HCT116 (cell line): ENCODE measurements around the gene KPNA3.

ENCODE experiments used
- CTCF ChIP-seq, 3 experiments: fragments of 200-600 bp in 1 of 3; sonication (generic) in 1 of 3; IDR thresholded peaks in 2 of 3; conservative IDR thresholded peaks in 1 of 3; 2 replicates each; pipeline ENCODE4 v1.5.1; 2012 to 2017; ENCODE audit warnings: low read depth in 2 of 3, low read length in 2 of 3, antibody characterized with exemption in 1 of 3, borderline replicate concordance in 1 of 3, control low read depth in 1 of 3, mild to moderate bottlenecking in 1 of 3, mixed read lengths in 1 of 3, mixed run types in 1 of 3, moderate library complexity in 1 of 3; ENCODE audit not compliant: insufficient read depth in 1 of 3
- EZH2 ChIP-seq: fragments of 200-600 bp; sonication (generic); IDR thresholded peaks from 2 replicates; pipeline ENCODE4 v1.6.1; 2017; ENCODE audit warnings: antibody characterized with exemption, mixed run types
- EZH2phosphoT487 ChIP-seq: fragments of 200-600 bp; IDR thresholded peaks from 2 replicates; pipeline ENCODE4 v1.6.1; 2018; ENCODE audit warnings: antibody characterized with exemption, borderline replicate concordance
- POLR2A ChIP-seq: IDR thresholded peaks from 2 replicates; pipeline ENCODE4 v1.7.0; 2011; ENCODE audit warnings: borderline replicate concordance; ENCODE audit not compliant: insufficient read depth, insufficient read length; ENCODE audit errors: extremely low read depth
- SRF ChIP-seq: IDR thresholded peaks from 2 replicates; pipeline ENCODE4 v1.6.1; 2012; ENCODE audit warnings: low read depth
- ZFX ChIP-seq: fragments of 450-650 bp; IDR thresholded peaks from 2 replicates; pipeline ENCODE4 v1.6.1; 2017

- no peak for TF ChIP-seq POLR2A
- TF ChIP-seq CTCF (IDR thresholded peaks at IDR 0.05 in 2 of 3, conservative IDR thresholded peaks at IDR 0.05 in 1 of 3; ENCODE audit: borderline replicate concordance in 1 of 3, insufficient read depth in 1 of 3, low read depth in 2 of 3, low read length in 2 of 3) = no peak
- TF ChIP-seq EZH2phosphoT487 = no peak
- TF ChIP-seq EZH2 = no peak
- TF ChIP-seq ZFX = no peak
- no peak for TF ChIP-seq SRF
Observed at GRCh38 chr13:49779721-49780120, 12.8 kb downstream of the KPNA3 start.
